AG04450 (cell line): ENCODE measurements around the gene AKR1A1. TPM values are rescaled to one million over a fixed set of nuclear protein-coding genes. Genes with fewer than 3 reads are reported as not detected.
A peak's percentile ranks its signal among the peaks of the same experiment; 100 is the strongest.

ENCODE experiments used
- CTCF ChIA-PET: fragments of 300-600, 350-600 bp; formaldehyde crosslinking; extraction: SDS; loops from one replicate; lab custom pipeline; 2022; ENCODE audit warnings: antibody characterized with exemption, inconsistent platforms; lab: Charles Lee
- POLR2A ChIA-PET: fragments of 350-600 bp; formaldehyde crosslinking; extraction: SDS; loops from one replicate; lab custom pipeline; 2021; ENCODE audit warnings: antibody characterized with exemption, inconsistent platforms; lab: Yijun Ruan, JAX
- DNase-seq: peaks from one replicate; pipeline ENCODE4 v3.0.0-alpha.2; 2011; ENCODE audit warnings: low read depth, low spot score
- H3K27ac ChIP-seq: one replicate; pipeline ENCODE4 v1.5.1; 2012; ENCODE audit warnings: low read depth, low read length, control low read depth
- H3K27me3 ChIP-seq: one replicate; pipeline ENCODE4 v1.6.0; 2012; ENCODE audit warnings: low read length; ENCODE audit not compliant: control insufficient read depth, insufficient read depth
- H3K4me3 ChIP-seq: 2 replicates; pipeline ENCODE4 v1.5.1; 2011; ENCODE audit warnings: mild to moderate bottlenecking, low read depth, low read length, control low read depth
- H3K9me3 ChIP-seq: 2 replicates; pipeline ENCODE4 v1.5.1; 2012; ENCODE audit warnings: low read length; ENCODE audit not compliant: control insufficient read depth, insufficient read depth
- CTCF ChIP-seq: IDR thresholded peaks from 2 replicates; pipeline ENCODE4 v1.5.1; 2011; ENCODE audit warnings: low read depth, low read length, control low read depth, inconsistent platforms
- polyA plus RNA-seq: library from polyadenylated mRNA; depleted of rRNA; stranded (reverse); fragments of >200 nt; gene quantifications from 2 replicates; pipeline ENCODE4 v1.2.3, GENCODE V29; 2011

AKR1A1 gene
- polyA plus RNA-seq, 1 experiment, result 150 TPM

GRCh38 chr1:45573231-45573804 lies 22.7 kb downstream of the AKR1A1 start:
- CTCF ChIA-PET, result interaction anchor here (1.7 to 5.2 kb wide), 2 partner anchors 61 to 62 kb away, joined by 6 to 49 read pairs; no protein-coding TSS in a partner anchor
- Histone ChIP-seq H3K4me3 (no peak overlapping the region), H3K27me3 (no peaks in the 10 kb centered on the region), H3K27ac (no peak overlapping the region), H3K9me3 (no peaks in the 10 kb centered on the region)
- DNase-seq, result no peak
- TF ChIP-seq CTCF, result peak; percentile 25; the same call in 1 of the 2 replicates
- POLR2A ChIA-PET, result interaction anchor here (1.1 to 1.7 kb wide), 2 partner anchors 52 kb away, joined by 3 to 10 read pairs; partner anchors contain the start of gene PRDX1

GRCh38 chr1:45574105-45574626 lies 23.5 kb downstream of the AKR1A1 start:
- ChIA-PET CTCF (interaction anchor here (1.7 kb wide), 1 partner anchor 62 kb away, joined by 6 read pairs; no protein-coding TSS in a partner anchor), POLR2A (interaction anchor here (0.6 to 1.7 kb wide), 2 partner anchors 53 to 308 kb away, joined by 6 to 10 read pairs; partner anchors contain the start of gene PRDX1)
- DNase-seq, result no peak
- Histone ChIP-seq H3K9me3 (no peaks in the 10 kb centered on the region), H3K27me3 (no peaks in the 10 kb centered on the region), H3K27ac (no peak overlapping the region), H3K4me3 (no peak overlapping the region)
- TF ChIP-seq CTCF, result no peak

GRCh38 chr1:45583264-45583665 lies 32.6 kb downstream of the AKR1A1 start:
- no peak for TF ChIP-seq CTCF
- CTCF ChIA-PET, result interaction anchor here (0.6 to 1.4 kb wide), 3 partner anchors 9 to 20 kb away, joined by 3 to 5 read pairs (median 3); no protein-coding TSS in a partner anchor
- Histone ChIP-seq H3K27me3 (no peaks in the 10 kb centered on the region), H3K27ac (peak overlapping the region; percentile 75), H3K9me3 (peaks cover 5% of the 10 kb centered on the region; the same call in 1 of the 2 replicates), H3K4me3 (peak overlapping the region; percentile 99)
- POLR2A ChIA-PET, result interaction anchor here (0.7 to 5.5 kb wide), 7 partner anchors 32 to 793 kb away, joined by 3 to 46 read pairs (median 4); partner anchors contain the start of genes AKR1A1, GPBP1L1, MUTYH and PRDX1
- DNase-seq, result peak; percentile 90

- Histone ChIP-seq H3K9me3 (peaks cover 5% of the 10 kb centered on the region; the same call in 1 of the 2 replicates), H3K27ac (peak within 1 kb of the TSS; percentile 78), H3K27me3 (no peaks in the 10 kb centered on the region), H3K4me3 (peak within 1 kb of the TSS; percentile 99)
- ChIA-PET POLR2A (interaction anchor here (0.7 to 5.5 kb wide), 9 partner anchors 18 to 244 kb away, joined by 3 to 46 read pairs (median 4); partner anchors contain the start of genes AKR1A1, GPBP1L1, MUTYH and PRDX1), CTCF (interaction anchor here (1.3 to 1.4 kb wide), 2 partner anchors 8 to 13 kb away, joined by 3 to 5 read pairs; no protein-coding TSS in a partner anchor)
- peak; percentile 41 for DNase-seq
- TF ChIP-seq CTCF, result no peak
Observed at GRCh38 chr1:45583666-45584350, 33.2 kb downstream of the AKR1A1 start, which contains the start of gene NASP. Gene NASP (plus strand): TSS chr1:45584041. CDS start chr1:45584147, 106 bp downstream.
